ENCODE measurements around the gene CTSL.

Gene CTSL

GRCh38 chr9:87713988-87714330 lies 12.0 kb upstream of the CTSL start:
- ATAC-seq (ENCODE audit: insufficient read depth, low read depth) (no peak), DNase-seq (no peak)
- H3K79me2 ChIP-seq (ENCODE audit: insufficient read depth, low read length), result no peaks in the 10 kb centered on the region
- H3K4me1 ChIP-seq (ENCODE audit: insufficient read depth, low read length), result no peaks in the 10 kb centered on the region
- H3K36me3 ChIP-seq (ENCODE audit: insufficient read depth, low read length), result no peaks in the 10 kb centered on the region
- H4K20me1 ChIP-seq (ENCODE audit: insufficient read depth, low read length), result no peaks in the 10 kb centered on the region
- H3K4me2 ChIP-seq (ENCODE audit: insufficient read depth, low read length), result no peak overlapping the region
- no peak overlapping the region for H3K4me3 ChIP-seq (ENCODE audit: low read depth in 1 of 2, low read length in 2 of 2)
- no peaks in the 10 kb centered on the region for H3K9me3 ChIP-seq (ENCODE audit: insufficient read depth, low read length, severe bottlenecking)
- H3K9ac ChIP-seq (ENCODE audit: low read depth, low read length), result no peak overlapping the region
- no peak overlapping the region for H2AFZ ChIP-seq (ENCODE audit: low read depth, low read length)
- H3K27ac ChIP-seq (ENCODE audit: low read length), result no peak overlapping the region
- no peaks in the 10 kb centered on the region for H3K27me3 ChIP-seq (ENCODE audit: insufficient read depth, low read length, poor library complexity)
- TF ChIP-seq CTCF (IDR thresholded peaks at IDR 0.05; ENCODE audit: borderline replicate concordance, extremely low read depth, low read length, poor library complexity, severe bottlenecking) (no peak), EZH2 (IDR thresholded peaks at IDR 0.05; ENCODE audit: borderline replicate concordance, low read depth, low read length, severe bottlenecking) (no peak)

GRCh38 chr9:87714819-87715218 lies 11.1 kb upstream of the CTSL start:
- no peaks in the 10 kb centered on the region for H4K20me1 ChIP-seq (ENCODE audit: insufficient read depth, low read length)
- TF ChIP-seq CTCF (IDR thresholded peaks at IDR 0.05; ENCODE audit: borderline replicate concordance, extremely low read depth, low read length, poor library complexity, severe bottlenecking), result no peak
- no peak for TF ChIP-seq EZH2 (IDR thresholded peaks at IDR 0.05; ENCODE audit: borderline replicate concordance, low read depth, low read length, severe bottlenecking)
- no peak overlapping the region for H2AFZ ChIP-seq (ENCODE audit: low read depth, low read length)
- no peaks in the 10 kb centered on the region for H3K4me1 ChIP-seq (ENCODE audit: insufficient read depth, low read length)
- no peak overlapping the region for H3K4me3 ChIP-seq (ENCODE audit: low read depth in 1 of 2, low read length in 2 of 2)
- no peak overlapping the region for H3K9ac ChIP-seq (ENCODE audit: low read depth, low read length)
- no peaks in the 10 kb centered on the region for H3K9me3 ChIP-seq (ENCODE audit: insufficient read depth, low read length, severe bottlenecking)
- DNase-seq (no peak), ATAC-seq (ENCODE audit: insufficient read depth, low read depth) (no peak)
- H3K27ac ChIP-seq (ENCODE audit: low read length), result no peak overlapping the region
- no peaks in the 10 kb centered on the region for H3K36me3 ChIP-seq (ENCODE audit: insufficient read depth, low read length)
- no peak overlapping the region for H3K4me2 ChIP-seq (ENCODE audit: insufficient read depth, low read length)
- H3K79me2 ChIP-seq (ENCODE audit: insufficient read depth, low read length), result no peaks in the 10 kb centered on the region
- no peaks in the 10 kb centered on the region for H3K27me3 ChIP-seq (ENCODE audit: insufficient read depth, low read length, poor library complexity)

- TF ChIP-seq CTCF (IDR thresholded peaks at IDR 0.05; ENCODE audit: borderline replicate concordance, extremely low read depth, low read length, poor library complexity, severe bottlenecking) (no peak), EZH2 (IDR thresholded peaks at IDR 0.05; ENCODE audit: borderline replicate concordance, low read depth, low read length, severe bottlenecking) (no peak)
- H3K4me3 ChIP-seq (ENCODE audit: low read depth in 1 of 2, low read length in 2 of 2), result no peak overlapping the region
- H3K4me2 ChIP-seq (ENCODE audit: insufficient read depth, low read length), result no peak overlapping the region
- no peak for DNase-seq
- ATAC-seq (ENCODE audit: insufficient read depth, low read depth), result no peak
- no peaks in the 10 kb centered on the region for H3K79me2 ChIP-seq (ENCODE audit: insufficient read depth, low read length)
- H3K4me1 ChIP-seq (ENCODE audit: insufficient read depth, low read length), result no peaks in the 10 kb centered on the region
- H3K9me3 ChIP-seq (ENCODE audit: insufficient read depth, low read length, severe bottlenecking), result no peaks in the 10 kb centered on the region
- no peak overlapping the region for H2AFZ ChIP-seq (ENCODE audit: low read depth, low read length)
- no peak overlapping the region for H3K27ac ChIP-seq (ENCODE audit: low read length)
- no peaks in the 10 kb centered on the region for H3K36me3 ChIP-seq (ENCODE audit: insufficient read depth, low read length)
- no peak overlapping the region for H3K9ac ChIP-seq (ENCODE audit: low read depth, low read length)
- no peaks in the 10 kb centered on the region for H4K20me1 ChIP-seq (ENCODE audit: insufficient read depth, low read length)
- no peaks in the 10 kb centered on the region for H3K27me3 ChIP-seq (ENCODE audit: insufficient read depth, low read length, poor library complexity)
Observed at GRCh38 chr9:87716141-87716540, 9.8 kb upstream of the CTSL start.

GRCh38 chr9:87717456-87717855 lies 8.5 kb upstream of the CTSL start:
- Histone ChIP-seq H3K9ac (ENCODE audit: low read depth, low read length) (no peak overlapping the region), H3K27ac (ENCODE audit: low read length) (no peak overlapping the region), H3K9me3 (ENCODE audit: insufficient read depth, low read length, severe bottlenecking) (no peaks in the 10 kb centered on the region), H3K27me3 (ENCODE audit: insufficient read depth, low read length, poor library complexity) (no peaks in the 10 kb centered on the region), H3K4me3 (ENCODE audit: low read depth in 1 of 2, low read length in 2 of 2) (no peak overlapping the region), H4K20me1 (ENCODE audit: insufficient read depth, low read length) (no peaks in the 10 kb centered on the region), H3K36me3 (ENCODE audit: insufficient read depth, low read length) (no peaks in the 10 kb centered on the region), H2AFZ (ENCODE audit: low read depth, low read length) (no peak overlapping the region), H3K4me1 (ENCODE audit: insufficient read depth, low read length) (no peaks in the 10 kb centered on the region), H3K79me2 (ENCODE audit: insufficient read depth, low read length) (no peaks in the 10 kb centered on the region), H3K4me2 (ENCODE audit: insufficient read depth, low read length) (no peak overlapping the region)
- no peak for DNase-seq
- TF ChIP-seq EZH2 (IDR thresholded peaks at IDR 0.05; ENCODE audit: borderline replicate concordance, low read depth, low read length, severe bottlenecking) (no peak), CTCF (IDR thresholded peaks at IDR 0.05; ENCODE audit: borderline replicate concordance, extremely low read depth, low read length, poor library complexity, severe bottlenecking) (no peak)
- no peak for ATAC-seq (ENCODE audit: insufficient read depth, low read depth)

Measured in DND-41 (cell line).